ENCODE measurements around the gene MRPS11.

MRPS11 gene

DNA sequence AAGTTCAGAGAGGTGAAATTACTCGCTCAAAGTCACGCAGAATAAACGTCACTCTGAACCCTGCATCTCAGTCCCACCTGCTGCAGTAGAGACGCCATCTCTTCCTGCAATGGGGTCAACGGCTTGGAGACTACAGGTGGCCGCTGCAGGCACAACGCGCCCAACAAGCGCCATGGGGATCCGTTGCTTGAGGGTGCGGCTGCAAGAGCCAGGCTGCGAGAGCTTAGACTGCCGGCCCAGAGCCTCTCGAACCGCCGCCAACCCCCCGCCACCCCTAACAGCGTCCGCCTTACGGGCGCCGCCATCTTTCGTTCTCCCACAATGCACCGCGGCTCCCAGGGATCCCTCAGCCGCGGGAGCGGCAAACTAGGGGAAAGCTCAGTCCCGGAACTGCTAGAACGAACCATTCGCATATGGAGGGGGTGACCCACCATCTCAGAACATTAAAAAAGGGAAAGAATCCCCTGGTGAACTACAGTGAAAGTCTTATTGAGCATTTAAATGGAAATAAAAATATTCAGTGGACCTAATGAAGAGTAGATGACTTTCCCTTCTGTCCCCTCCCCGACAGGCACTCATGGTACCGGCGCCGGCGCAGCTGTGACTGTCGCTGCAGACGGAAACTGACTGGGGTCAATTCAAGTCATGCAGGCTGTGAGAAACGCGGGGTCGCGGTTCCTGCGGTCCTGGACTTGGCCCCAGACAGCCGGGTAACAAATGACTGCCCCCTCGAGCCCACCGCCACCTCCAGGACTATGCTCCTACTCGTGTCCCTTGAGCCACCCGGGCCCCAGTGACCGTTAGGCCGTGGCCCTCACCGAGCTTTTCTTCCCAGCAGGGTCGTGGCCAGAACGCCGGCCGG, at the start of gene MRPS11, which contains the start of gene MRPL46:
MRPS11 (plus strand) TSS at position 636 of the 862 bp plus-strand sequence; CDS start at position 646, 10 bp downstream.
MRPL46 (minus strand) TSS at position 316 of the 862 bp plus-strand sequence; CDS start at position 305, 11 bp downstream.
- H3K4me3 ChIP-seq (ENCODE audit: low read depth, low read length): peak within 1 kb of the TSS; percentile 95
- peak; percentile 57 for DNase-seq (ENCODE audit: low read depth)
- TF ChIP-seq, protein P1, sequence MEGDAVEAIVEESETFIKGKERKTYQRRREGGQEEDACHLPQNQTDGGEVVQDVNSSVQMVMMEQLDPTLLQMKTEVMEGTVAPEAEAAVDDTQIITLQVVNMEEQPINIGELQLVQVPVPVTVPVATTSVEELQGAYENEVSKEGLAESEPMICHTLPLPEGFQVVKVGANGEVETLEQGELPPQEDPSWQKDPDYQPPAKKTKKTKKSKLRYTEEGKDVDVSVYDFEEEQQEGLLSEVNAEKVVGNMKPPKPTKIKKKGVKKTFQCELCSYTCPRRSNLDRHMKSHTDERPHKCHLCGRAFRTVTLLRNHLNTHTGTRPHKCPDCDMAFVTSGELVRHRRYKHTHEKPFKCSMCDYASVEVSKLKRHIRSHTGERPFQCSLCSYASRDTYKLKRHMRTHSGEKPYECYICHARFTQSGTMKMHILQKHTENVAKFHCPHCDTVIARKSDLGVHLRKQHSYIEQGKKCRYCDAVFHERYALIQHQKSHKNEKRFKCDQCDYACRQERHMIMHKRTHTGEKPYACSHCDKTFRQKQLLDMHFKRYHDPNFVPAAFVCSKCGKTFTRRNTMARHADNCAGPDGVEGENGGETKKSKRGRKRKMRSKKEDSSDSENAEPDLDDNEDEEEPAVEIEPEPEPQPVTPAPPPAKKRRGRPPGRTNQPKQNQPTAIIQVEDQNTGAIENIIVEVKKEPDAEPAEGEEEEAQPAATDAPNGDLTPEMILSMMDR (IDR thresholded peaks at IDR 0.05; ENCODE audit: control insufficient read depth, extremely low read depth, insufficient read depth): no peak

DNA sequence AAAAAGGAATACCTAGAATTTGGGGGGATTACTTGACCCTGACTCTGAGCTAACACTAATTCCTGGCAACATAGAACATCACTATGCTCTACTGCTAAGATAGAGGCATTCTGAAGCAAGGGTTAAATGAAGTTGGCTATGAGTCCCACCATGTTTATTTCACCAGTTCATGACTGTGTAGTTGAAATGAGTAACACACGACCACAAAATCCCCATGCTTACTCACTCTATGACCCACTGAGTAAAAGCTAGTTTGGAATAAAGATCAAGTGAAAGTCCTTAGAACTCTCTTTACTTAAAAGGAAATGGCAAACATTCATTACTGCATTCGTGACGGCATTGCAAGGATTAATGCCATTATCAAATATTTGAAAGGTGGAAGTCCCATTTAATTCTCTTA, 47.7 kb upstream of the MRPS11 start:
- TF ChIP-seq, protein P1 (IDR thresholded peaks at IDR 0.05; ENCODE audit: control insufficient read depth, extremely low read depth, insufficient read depth): no peak
- DNase-seq (ENCODE audit: low read depth): no peak
- no peak overlapping the region for H3K4me3 ChIP-seq (ENCODE audit: low read depth, low read length)

DNA sequence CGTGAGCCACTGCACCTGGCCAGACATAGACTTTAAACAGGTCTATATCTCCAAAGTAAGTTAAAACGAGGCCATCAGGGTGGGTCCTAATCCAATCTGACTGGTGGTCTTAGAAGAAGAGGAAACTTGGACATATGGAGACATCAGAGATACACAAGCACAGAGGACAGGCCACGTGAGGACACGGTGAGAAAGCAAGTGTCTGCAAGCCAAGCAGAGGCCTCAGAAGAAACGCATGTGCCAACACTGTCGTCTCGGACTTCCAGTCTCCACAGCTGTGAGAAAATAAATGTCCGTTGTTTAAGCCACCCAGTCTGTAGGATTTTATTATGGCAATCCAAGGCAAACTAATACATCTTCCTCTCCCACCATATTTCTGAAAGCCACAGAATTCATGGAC, 44.2 kb upstream of the MRPS11 start:
- TF ChIP-seq, protein P1 (IDR thresholded peaks at IDR 0.05; ENCODE audit: control insufficient read depth, extremely low read depth, insufficient read depth): no peak
- DNase-seq (ENCODE audit: low read depth): no peak
- no peak overlapping the region for H3K4me3 ChIP-seq (ENCODE audit: low read depth, low read length)

DNA sequence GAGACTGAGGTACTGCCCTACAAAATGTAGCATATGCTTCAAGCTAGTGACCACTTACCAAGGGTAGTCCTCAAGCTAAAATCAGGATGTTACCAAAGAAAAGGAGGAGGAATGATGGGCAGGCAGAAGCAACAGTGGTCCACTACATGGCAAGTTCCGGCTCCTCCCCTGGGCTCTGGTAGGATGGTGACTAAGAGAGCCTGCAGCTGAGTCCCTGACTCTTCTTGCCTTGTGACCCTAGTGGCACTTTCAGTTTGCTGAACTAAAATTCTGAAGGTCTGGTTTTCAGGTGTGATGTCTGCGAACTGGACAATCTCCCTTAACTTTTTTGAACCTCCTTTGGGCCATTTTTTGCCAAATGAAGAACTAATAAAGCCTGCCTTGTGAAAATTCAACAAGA, 41.2 kb upstream of the MRPS11 start:
- no peak for DNase-seq (ENCODE audit: low read depth)
- TF ChIP-seq, protein P1 (IDR thresholded peaks at IDR 0.05; ENCODE audit: control insufficient read depth, extremely low read depth, insufficient read depth): no peak

DNA sequence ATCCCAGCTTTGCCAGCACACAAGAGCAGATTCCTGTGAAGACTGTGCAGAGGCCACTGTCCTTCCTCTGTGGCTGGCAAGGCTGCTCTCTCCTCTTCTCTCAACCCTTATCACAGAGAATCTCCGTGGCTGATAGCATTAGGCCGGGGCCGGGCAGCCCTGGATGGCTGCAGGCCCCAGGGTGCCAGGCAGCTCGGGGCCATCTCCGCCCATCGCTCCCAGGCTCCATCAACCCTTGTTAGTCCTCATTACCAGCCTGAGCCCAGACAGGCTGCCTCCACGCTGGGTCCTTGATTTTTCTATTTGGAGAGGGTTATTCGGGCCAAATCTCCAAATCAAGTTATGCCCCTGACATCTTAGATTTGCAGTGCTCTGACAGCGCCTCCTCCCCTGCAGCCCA, 39.5 kb upstream of the MRPS11 start:
- DNase-seq (ENCODE audit: low read depth): no peak
- TF ChIP-seq, protein P1 (IDR thresholded peaks at IDR 0.05; ENCODE audit: control insufficient read depth, extremely low read depth, insufficient read depth): no peak
- H3K4me3 ChIP-seq (ENCODE audit: low read depth, low read length): no peak overlapping the region

More for the DNA sequence above, 41.2 kb upstream of the MRPS11 start:
- H3K4me3 ChIP-seq (ENCODE audit: low read depth, low read length): no peak overlapping the region

DNA sequence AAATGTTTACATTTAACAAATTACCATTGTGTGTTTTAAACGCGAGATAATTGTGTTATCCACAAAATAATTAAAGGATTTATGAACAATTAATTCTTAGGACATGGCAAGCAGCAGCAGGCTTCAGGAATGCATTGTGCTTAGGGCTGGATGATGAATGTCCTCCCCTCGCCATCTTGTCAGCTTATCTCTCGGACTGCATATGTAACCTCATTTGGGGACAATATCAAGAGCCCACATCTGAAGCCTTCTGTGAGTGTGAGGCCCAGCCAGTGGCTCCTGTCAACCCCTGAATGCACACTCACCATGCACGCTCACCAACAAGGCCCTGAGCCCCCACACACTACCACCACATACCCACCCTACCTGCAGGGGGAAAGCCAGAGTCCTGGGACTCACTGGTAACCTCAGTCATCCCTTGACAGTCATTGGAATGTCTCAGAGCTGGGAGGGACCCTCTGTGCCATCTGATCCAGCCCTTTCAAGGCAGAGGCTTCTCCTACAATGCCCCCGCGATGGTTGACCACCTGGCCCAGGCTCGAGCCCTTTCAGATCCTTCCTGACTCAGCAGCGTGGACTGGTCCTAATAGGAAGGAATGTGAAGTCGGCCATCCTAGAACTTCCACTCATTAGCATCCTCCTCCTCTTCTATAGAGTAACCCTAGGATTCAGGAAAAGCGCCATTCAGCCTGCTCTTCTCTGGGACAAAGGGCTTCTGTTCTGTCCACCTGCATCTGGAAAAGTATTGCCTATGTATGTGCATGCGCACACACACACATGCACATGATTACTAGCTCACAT, 38.5 kb upstream of the MRPS11 start:
- TF ChIP-seq, protein P1 (IDR thresholded peaks at IDR 0.05; ENCODE audit: control insufficient read depth, extremely low read depth, insufficient read depth): no peak
- no peak for DNase-seq (ENCODE audit: low read depth)
- H3K4me3 ChIP-seq (ENCODE audit: low read depth, low read length): no peak overlapping the region

Measured in LNCaP clone FGC (cell line).